Naive B cell (primary cell): Measurements from ENCODE around the gene PRPF38A. TPM values are rescaled to one million over a fixed set of nuclear protein-coding genes. Genes with fewer than 3 reads are reported as not detected.

Experiments used
- ATAC-seq, 2 donors: fragments of 150-1000 bp; cut with Tn5 transposase; 2 replicates each; pipeline ENCODE4 v1.10.0; 2021; ENCODE audit warnings: low read depth in 2 of 2, mild to moderate bottlenecking in 2 of 2, moderate library complexity in 2 of 2
- DNase-seq: peaks from one replicate; pipeline ENCODE4 v3.0.0; 2022
- H3K27ac Mint-ChIP-seq, 6 donors: one replicate each; pipeline ENCODE4 v1.8.0; 2020 to 2022; ENCODE audit warnings: mild to moderate bottlenecking in 6 of 6, mixed read lengths in 6 of 6, moderate library complexity in 5 of 6, inconsistent platforms in 2 of 6
- H3K27me3 Mint-ChIP-seq, 3 donors: one replicate each; pipeline ENCODE4 v1.8.0; 2021 to 2022; ENCODE audit warnings: mixed read lengths in 3 of 3, mild to moderate bottlenecking in 1 of 3
- H3K36me3 Mint-ChIP-seq, 2 donors: one replicate each; pipeline ENCODE4 v1.8.0; 2020 to 2022; ENCODE audit warnings: mixed read lengths in 2 of 2, inconsistent platforms in 1 of 2, mild to moderate bottlenecking in 1 of 2
- H3K4me1 Mint-ChIP-seq, 3 donors: one replicate each; pipeline ENCODE4 v1.8.0; 2020 to 2022; ENCODE audit warnings: mixed read lengths in 3 of 3, inconsistent platforms in 1 of 3, mild to moderate bottlenecking in 1 of 3, moderate library complexity in 1 of 3
- H3K4me3 Mint-ChIP-seq, 8 donors: one replicate each; pipeline ENCODE4 v1.8.0; 2020 to 2022; ENCODE audit warnings: mild to moderate bottlenecking in 8 of 8, mixed read lengths in 8 of 8, moderate library complexity in 8 of 8, inconsistent platforms in 2 of 8
- H3K9me3 Mint-ChIP-seq, 7 donors: one replicate each; pipeline ENCODE4 v1.8.0; 2020 to 2022; ENCODE audit warnings: mixed read lengths in 7 of 7, mild to moderate bottlenecking in 5 of 7, inconsistent platforms in 2 of 7, moderate library complexity in 1 of 7
- polyA plus RNA-seq, 6 donors: library from polyadenylated mRNA; unstranded; fragments of 300-500 nt; fragmentation: Illumina TruSeq; gene quantifications; one replicate each; pipeline ENCODE4 v1.2.3, GENCODE V29; 2021; ENCODE audit warnings: low read depth in 6 of 6

The PRPF38A gene
- polyA plus RNA-seq, 6 donors from 2014 or later, result 22.3 to 39.5 (median 31.2) TPM

- H3K4me3 Mint-ChIP-seq, result no peak overlapping the region
- H3K36me3 Mint-ChIP-seq, result peaks cover 18 to 19% of the 10 kb centered on the region in 2 donors
- H3K9me3 Mint-ChIP-seq, result no peaks in the 10 kb centered on the region
- peak overlapping the region in 1 of 6 donors; percentile 5 for H3K27ac Mint-ChIP-seq
- no peaks in the 10 kb centered on the region for H3K27me3 Mint-ChIP-seq
- no peaks in the 10 kb centered on the region for H3K4me1 Mint-ChIP-seq
- no peak for DNase-seq
- no peak for ATAC-seq
Measured at GRCh38 chr1:52416811-52417210, 12.4 kb downstream of the PRPF38A start.

GRCh38 chr1:52420713-52421112, 16.3 kb downstream of the PRPF38A start:
- Mint-ChIP-seq H3K4me3 (no peak overlapping the region), H3K4me1 (peaks cover 12 to 14% (median 12%) of the 10 kb centered on the region in 3 donors), H3K27me3 (no peaks in the 10 kb centered on the region), H3K27ac (peak overlapping the region in 1 of 6 donors; percentile 39), H3K9me3 (no peaks in the 10 kb centered on the region), H3K36me3 (no peaks in the 10 kb centered on the region)
- no peak for DNase-seq
- ATAC-seq, result no peak

DNA sequence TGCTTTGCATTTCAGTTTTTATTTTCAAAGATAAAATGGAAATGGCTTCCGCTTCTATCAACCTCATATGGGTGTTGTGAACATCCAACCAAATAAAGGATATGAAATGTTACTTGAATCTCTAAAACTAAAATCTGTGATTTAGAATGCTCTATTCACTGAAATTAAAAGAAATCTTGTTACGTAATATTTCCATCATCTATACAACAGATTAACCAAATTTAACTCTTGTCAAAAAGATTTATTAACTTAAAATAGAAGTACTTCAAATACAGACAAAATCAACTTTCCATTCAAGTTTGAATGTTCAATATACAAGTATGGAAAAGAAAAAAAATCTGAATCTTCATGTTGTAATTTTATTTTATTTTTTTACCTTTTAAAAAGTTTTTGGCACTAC, 18.7 kb downstream of the PRPF38A start:
- ATAC-seq (no peak), DNase-seq (no peak)
- Mint-ChIP-seq H3K27ac (no peak overlapping the region), H3K9me3 (no peaks in the 10 kb centered on the region), H3K36me3 (no peaks in the 10 kb centered on the region), H3K4me3 (no peak overlapping the region), H3K27me3 (no peaks in the 10 kb centered on the region), H3K4me1 (peaks cover 12 to 16% (median 14%) of the 10 kb centered on the region in 3 donors)

DNA sequence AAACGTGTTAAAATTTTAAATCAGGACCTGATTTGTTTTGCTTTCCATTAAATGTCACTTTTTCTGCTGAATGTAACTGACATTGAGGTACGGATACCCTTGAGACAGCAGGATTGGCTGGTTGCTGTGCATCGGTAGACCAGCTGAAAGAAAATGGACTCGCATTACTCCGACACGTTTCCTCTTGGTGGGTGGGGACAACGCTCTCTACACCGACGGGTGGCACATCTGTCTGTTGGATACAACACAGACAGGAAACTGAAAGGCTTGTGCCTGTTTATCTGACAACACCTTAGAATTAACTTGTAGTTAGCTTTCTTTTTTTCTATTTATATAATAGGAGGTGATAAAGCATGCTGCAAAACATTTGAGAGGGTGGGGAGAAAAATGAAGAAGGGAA, 19.4 kb downstream of the PRPF38A start:
- DNase-seq (peak; percentile 9), ATAC-seq (peak; percentile 70 to 76)
- H3K9me3 Mint-ChIP-seq, result no peaks in the 10 kb centered on the region
- H3K4me1 Mint-ChIP-seq, result peaks cover 12 to 16% (median 14%) of the 10 kb centered on the region in 3 donors
- peak overlapping the region in 5 of 6 donors; percentile 41 to 90 (median 75) for H3K27ac Mint-ChIP-seq
- no peaks in the 10 kb centered on the region for H3K27me3 Mint-ChIP-seq
- H3K36me3 Mint-ChIP-seq, result no peaks in the 10 kb centered on the region
- H3K4me3 Mint-ChIP-seq, result no peak overlapping the region

GRCh38 chr1:52424231-52424636, 19.8 kb downstream of the PRPF38A start:
- Mint-ChIP-seq H3K4me3 (no peak overlapping the region), H3K36me3 (no peaks in the 10 kb centered on the region), H3K9me3 (no peaks in the 10 kb centered on the region), H3K27me3 (no peaks in the 10 kb centered on the region), H3K4me1 (peaks cover 12 to 16% (median 14%) of the 10 kb centered on the region in 3 donors), H3K27ac (peak overlapping the region in 4 of 6 donors; percentile 8 to 90 (median 78))
- DNase-seq (no peak), ATAC-seq (peak; percentile 66 to 76)

DNA sequence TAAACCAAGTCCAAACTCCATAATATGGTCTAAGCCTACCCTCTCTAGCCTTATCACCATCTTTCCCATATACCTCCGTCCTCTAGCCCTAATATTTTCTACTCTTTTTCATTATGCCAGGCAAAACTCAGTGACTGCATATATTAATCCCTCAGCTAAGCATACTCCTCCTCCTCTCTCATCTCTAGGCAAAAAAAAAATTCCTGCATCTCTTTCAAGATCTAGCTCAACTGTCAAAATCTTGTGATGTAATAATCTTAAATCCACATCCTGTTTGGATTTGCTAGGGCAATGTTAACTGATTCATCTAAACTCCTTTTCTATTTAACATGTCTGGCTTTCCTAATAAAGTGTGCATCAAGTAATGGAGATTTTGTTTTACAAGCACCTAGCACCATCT, 20.4 kb downstream of the PRPF38A start:
- ATAC-seq (no peak), DNase-seq (no peak)
- H3K27me3 Mint-ChIP-seq, result no peaks in the 10 kb centered on the region
- peak overlapping the region in 4 of 6 donors; percentile 8 to 75 (median 46) for H3K27ac Mint-ChIP-seq
- H3K4me3 Mint-ChIP-seq, result peak overlapping the region in 1 of 8 donors; percentile 26
- no peaks in the 10 kb centered on the region for H3K9me3 Mint-ChIP-seq
- peaks cover 12 to 16% (median 14%) of the 10 kb centered on the region in 3 donors for H3K4me1 Mint-ChIP-seq
- no peaks in the 10 kb centered on the region for H3K36me3 Mint-ChIP-seq

- Mint-ChIP-seq H3K4me1 (peaks cover 12 to 16% (median 14%) of the 10 kb centered on the region in 3 donors), H3K27me3 (no peaks in the 10 kb centered on the region), H3K36me3 (peaks cover 5 to 10% of the 10 kb centered on the region in 2 donors), H3K27ac (peak overlapping the region in 2 of 6 donors; percentile 49 to 81), H3K9me3 (no peaks in the 10 kb centered on the region), H3K4me3 (no peak overlapping the region)
- no peak for DNase-seq
- no peak for ATAC-seq
Measured at GRCh38 chr1:52426371-52426770, 22.0 kb downstream of the PRPF38A start.

- no peak for ATAC-seq
- H3K27ac Mint-ChIP-seq, result peak overlapping the region in 3 of 6 donors; percentile 4 to 38 (median 6)
- peaks cover 12 to 16% (median 14%) of the 10 kb centered on the region in 3 donors for H3K4me1 Mint-ChIP-seq
- H3K36me3 Mint-ChIP-seq, result peaks cover 5 to 11% of the 10 kb centered on the region in 2 donors
- no peaks in the 10 kb centered on the region for H3K27me3 Mint-ChIP-seq
- no peak overlapping the region for H3K4me3 Mint-ChIP-seq
- H3K9me3 Mint-ChIP-seq, result no peaks in the 10 kb centered on the region
- no peak for DNase-seq
Measured at GRCh38 chr1:52427152-52427551, 22.8 kb downstream of the PRPF38A start.

GRCh38 chr1:52432807-52433206, 28.4 kb downstream of the PRPF38A start:
- Mint-ChIP-seq H3K4me1 (no peaks in the 10 kb centered on the region), H3K27ac (no peak overlapping the region), H3K4me3 (no peak overlapping the region), H3K9me3 (no peaks in the 10 kb centered on the region), H3K27me3 (no peaks in the 10 kb centered on the region), H3K36me3 (peaks cover 19 to 23% of the 10 kb centered on the region in 2 donors)
- DNase-seq, result no peak
- no peak for ATAC-seq

GRCh38 chr1:52435211-52435610, 30.8 kb downstream of the PRPF38A start:
- ATAC-seq (no peak), DNase-seq (no peak)
- Mint-ChIP-seq H3K27ac (peak overlapping the region in 1 of 6 donors; percentile 24), H3K36me3 (peaks cover 23 to 24% of the 10 kb centered on the region in 2 donors), H3K9me3 (no peaks in the 10 kb centered on the region), H3K27me3 (no peaks in the 10 kb centered on the region), H3K4me1 (no peaks in the 10 kb centered on the region), H3K4me3 (no peak overlapping the region)

- no peaks in the 10 kb centered on the region for H3K9me3 Mint-ChIP-seq
- no peaks in the 10 kb centered on the region for H3K27me3 Mint-ChIP-seq
- no peaks in the 10 kb centered on the region for H3K4me1 Mint-ChIP-seq
- H3K36me3 Mint-ChIP-seq, result peaks cover 21 to 23% of the 10 kb centered on the region in 2 donors
- H3K27ac Mint-ChIP-seq, result no peak overlapping the region
- DNase-seq (no peak), ATAC-seq (no peak)
- peak overlapping the region in 1 of 8 donors; percentile 4 for H3K4me3 Mint-ChIP-seq
Measured at GRCh38 chr1:52435650-52436049, 31.2 kb downstream of the PRPF38A start.

DNA sequence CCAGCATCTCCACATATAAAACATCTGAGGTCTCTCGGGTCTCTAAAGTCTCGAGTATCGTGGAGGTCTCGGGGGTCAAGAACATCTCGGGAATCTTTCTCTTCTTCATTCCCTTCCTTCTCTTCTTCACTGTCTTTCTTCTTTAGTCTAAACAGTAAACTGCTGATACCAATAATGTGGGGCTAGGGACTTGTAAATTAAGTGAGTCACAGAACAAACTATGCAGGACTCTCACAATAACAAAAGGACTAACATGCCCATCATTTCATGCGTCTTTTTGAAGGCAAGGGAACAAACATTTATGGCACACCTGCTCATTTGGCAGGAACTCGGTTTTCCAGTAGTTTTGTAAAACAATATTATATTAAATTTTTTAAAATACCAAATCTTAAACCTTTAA, 32.4 kb downstream of the PRPF38A start:
- DNase-seq (no peak), ATAC-seq (no peak)
- H3K27ac Mint-ChIP-seq, result peak overlapping the region in 1 of 6 donors; percentile 12
- H3K27me3 Mint-ChIP-seq, result no peaks in the 10 kb centered on the region
- H3K4me3 Mint-ChIP-seq, result no peak overlapping the region
- H3K36me3 Mint-ChIP-seq, result peaks cover 20 to 23% of the 10 kb centered on the region in 2 donors
- no peaks in the 10 kb centered on the region for H3K9me3 Mint-ChIP-seq
- H3K4me1 Mint-ChIP-seq, result no peaks in the 10 kb centered on the region

GRCh38 chr1:52439976-52440375, 35.6 kb downstream of the PRPF38A start:
- H3K9me3 Mint-ChIP-seq, result no peaks in the 10 kb centered on the region
- peaks cover 7 to 22% of the 10 kb centered on the region in 2 donors for H3K36me3 Mint-ChIP-seq
- peak overlapping the region in 2 of 6 donors; percentile 4 to 55 for H3K27ac Mint-ChIP-seq
- H3K4me3 Mint-ChIP-seq, result no peak overlapping the region
- no peaks in the 10 kb centered on the region for H3K27me3 Mint-ChIP-seq
- no peaks in the 10 kb centered on the region for H3K4me1 Mint-ChIP-seq
- DNase-seq, result no peak
- ATAC-seq, result no peak

DNA sequence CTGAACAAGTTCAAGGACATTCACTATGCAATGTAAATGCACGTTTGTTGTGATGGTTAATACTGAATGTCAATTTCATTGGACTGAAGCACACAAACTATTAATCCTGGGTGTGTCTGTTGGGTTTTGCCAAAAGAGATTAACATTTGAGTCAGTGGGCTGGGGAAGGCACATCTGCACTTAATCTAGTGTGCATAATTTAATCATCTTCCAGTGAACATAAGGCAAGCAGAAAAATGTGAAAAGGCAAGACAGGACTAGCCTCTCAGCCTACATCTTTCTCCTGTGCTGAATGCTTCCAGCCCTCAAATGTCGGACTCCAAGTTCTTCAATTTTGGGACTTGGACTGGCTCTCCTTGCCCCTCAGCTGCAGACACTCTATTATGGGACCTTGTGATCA, 40.1 kb downstream of the PRPF38A start:
- H3K27ac Mint-ChIP-seq, result no peak overlapping the region
- ATAC-seq (no peak), DNase-seq (no peak)
- H3K9me3 Mint-ChIP-seq, result no peaks in the 10 kb centered on the region
- H3K4me3 Mint-ChIP-seq, result no peak overlapping the region
- peaks cover 7 to 13% of the 10 kb centered on the region in 2 donors for H3K36me3 Mint-ChIP-seq
- H3K4me1 Mint-ChIP-seq, result peaks cover 0 to 4% (median 0%) of the 10 kb centered on the region in 3 donors
- no peaks in the 10 kb centered on the region for H3K27me3 Mint-ChIP-seq

DNA sequence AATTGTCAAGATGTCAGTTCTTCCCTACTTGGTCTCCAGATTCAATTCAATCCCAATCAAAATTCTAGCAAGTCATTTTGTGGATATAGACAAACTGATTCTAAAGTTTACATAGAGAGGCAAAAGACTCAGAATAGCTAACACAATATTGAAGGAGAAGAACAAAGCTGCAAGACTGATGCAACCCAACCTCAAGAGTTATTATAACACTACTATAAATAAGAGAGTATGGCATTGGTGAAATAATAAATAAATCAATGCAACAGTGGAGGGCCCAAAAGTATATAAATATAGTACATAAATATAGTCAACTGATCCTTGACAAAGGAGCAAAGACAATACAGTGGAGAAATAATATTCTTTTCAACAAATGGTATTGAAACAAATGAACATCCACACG, 49.7 kb downstream of the PRPF38A start:
- Mint-ChIP-seq H3K9me3 (no peaks in the 10 kb centered on the region), H3K4me1 (peaks cover 0 to 4% (median 0%) of the 10 kb centered on the region in 3 donors), H3K27me3 (no peaks in the 10 kb centered on the region), H3K4me3 (no peak overlapping the region), H3K27ac (peak overlapping the region in 3 of 6 donors; percentile 15 to 25 (median 20)), H3K36me3 (peaks cover 0 to 8% of the 10 kb centered on the region in 2 donors)
- DNase-seq (no peak), ATAC-seq (no peak)
